HG03060 (cell line): ENCODE results near the gene AMIGO3.
A peak's percentile ranks its signal among the peaks of the same experiment; 100 is the strongest.
"Not testable (repeated sequence)": the region's sequence is repeated elsewhere in the genome, so short reads cannot be mapped to it uniquely, and the experiment has no call there.

ENCODE experiments used
- ATAC-seq: cut with Tn5 transposase; IDR thresholded peaks from one replicate; pipeline ENCODE4 v1.9.1; 2021; ENCODE audit warnings: low read depth, moderate number of reproducible peaks; ENCODE audit not compliant: unreplicated experiment

Gene AMIGO3

GRCh38 chr3:49719214-49719884 is at the start of gene AMIGO3:
TSS of gene AMIGO3 (minus strand) at chr3:49719684. CDS start at chr3:49719465, 219 bp downstream.
- peak; percentile 20 for ATAC-seq

- ATAC-seq: no peak
Observed at GRCh38 chr3:49763981-49764380, 44.5 kb upstream of the AMIGO3 start.

GRCh38 chr3:49761661-49762060 is 42.2 kb upstream of the AMIGO3 start:
- ATAC-seq: no peak

- ATAC-seq: no peak
Observed at GRCh38 chr3:49759226-49759625, 39.7 kb upstream of the AMIGO3 start.

- no peak for ATAC-seq
Observed at GRCh38 chr3:49757197-49757596, 37.7 kb upstream of the AMIGO3 start.

- no peak for ATAC-seq
Observed at GRCh38 chr3:49756036-49756435, 36.6 kb upstream of the AMIGO3 start.

GRCh38 chr3:49754536-49754935 is 35.1 kb upstream of the AMIGO3 start:
- ATAC-seq: no peak

- no peak for ATAC-seq
Observed at GRCh38 chr3:49751501-49751900, 32.0 kb upstream of the AMIGO3 start.

GRCh38 chr3:49750056-49750455 is 30.6 kb upstream of the AMIGO3 start:
- no peak for ATAC-seq

- ATAC-seq: not testable (repeated sequence)
Observed at GRCh38 chr3:49748874-49749273, 29.4 kb upstream of the AMIGO3 start.

- ATAC-seq: no peak
Observed at GRCh38 chr3:49747792-49748480, 28.5 kb upstream of the AMIGO3 start.

- no peak for ATAC-seq
Observed at GRCh38 chr3:49745986-49746385, 26.5 kb upstream of the AMIGO3 start.

GRCh38 chr3:49740427-49740826 is 20.9 kb upstream of the AMIGO3 start:
- ATAC-seq: no peak

GRCh38 chr3:49738067-49738713 is 18.7 kb upstream of the AMIGO3 start:
- ATAC-seq: no peak

GRCh38 chr3:49734752-49735151 is 15.3 kb upstream of the AMIGO3 start:
- no peak for ATAC-seq

- no peak for ATAC-seq
Observed at GRCh38 chr3:49733551-49733950, 14.1 kb upstream of the AMIGO3 start.

- ATAC-seq: no peak
Observed at GRCh38 chr3:49732597-49732996, 13.1 kb upstream of the AMIGO3 start.

GRCh38 chr3:49729966-49730609 is 10.6 kb upstream of the AMIGO3 start:
- no peak for ATAC-seq

GRCh38 chr3:49727924-49728361 is 8.5 kb upstream of the AMIGO3 start:
- no peak for ATAC-seq

GRCh38 chr3:49727154-49727923 is 7.9 kb upstream of the AMIGO3 start:
- ATAC-seq: no peak
